Measurements from ENCODE around the gene TMEM43. TPM values are rescaled to one million over a fixed set of nuclear protein-coding genes. Genes with fewer than 3 reads are reported as not detected.

Gene TMEM43
- total RNA-seq, 1 experiment from 2014 or later: 32.4 TPM

DNA sequence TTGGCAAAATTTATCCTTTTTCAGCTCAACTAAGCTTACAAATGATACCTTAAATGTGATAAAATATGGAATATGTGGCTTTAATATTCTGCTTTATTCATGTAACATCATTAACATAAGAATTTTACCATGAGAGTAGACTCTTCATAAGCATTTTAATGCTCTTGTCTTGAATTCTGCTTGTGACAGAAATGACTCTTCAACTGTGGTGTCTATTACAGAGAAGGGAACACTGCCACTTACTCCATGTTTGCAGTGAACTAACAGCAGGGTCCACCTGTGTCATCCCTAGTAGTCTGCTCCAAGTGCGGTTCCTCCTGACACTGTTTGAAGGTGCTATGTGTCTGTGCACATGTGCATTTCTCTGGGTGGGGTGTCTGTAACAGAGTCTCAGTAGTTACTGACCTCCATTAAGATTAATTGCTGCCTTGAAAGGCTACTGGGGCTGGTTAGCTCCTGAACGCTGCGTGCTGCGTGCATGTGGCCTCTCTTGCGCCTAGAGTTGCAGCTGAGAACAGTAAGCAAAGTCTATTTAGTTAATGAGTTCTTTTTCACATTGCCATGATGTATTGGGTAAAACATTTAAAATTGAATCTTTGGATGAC is 62.1 kb downstream of the TMEM43 start:
- H3K27me3 ChIP-seq (ENCODE audit: insufficient read depth, low read length): no peaks in the 10 kb centered on the region
- no TSS peak for BruUV-seq (replicated peaks)
- no peak for DNase-seq (ENCODE audit: low read depth, low spot score)
- H4K20me1 ChIP-seq (ENCODE audit: insufficient read depth): no peaks in the 10 kb centered on the region
- H3K4me3 ChIP-seq (replicated peaks in 1 of 2; ENCODE audit: low read depth in 1 of 2, low read length in 2 of 2): no peak overlapping the region
- H3K27ac ChIP-seq (ENCODE audit: low read depth, low read length): no peak overlapping the region
- no peaks in the 10 kb centered on the region for H3K4me1 ChIP-seq (ENCODE audit: control insufficient read depth in 1 of 2, insufficient read depth in 2 of 2, low read length in 2 of 2)
- intact Hi-C loops (cut with micrococcal nuclease): no loop called here
- TF ChIP-seq ZFX (IDR thresholded peaks at IDR 0.05) (no peak), ZNF274 (IDR thresholded peaks at IDR 0.05; ENCODE audit: low read depth, low read length) (no peak), SP1 (IDR thresholded peaks at IDR 0.05; ENCODE audit: low read depth) (no peak), SIN3A (IDR thresholded peaks at IDR 0.05; ENCODE audit: low read depth) (no peak)
- TF ChIP-seq, protein P1, sequence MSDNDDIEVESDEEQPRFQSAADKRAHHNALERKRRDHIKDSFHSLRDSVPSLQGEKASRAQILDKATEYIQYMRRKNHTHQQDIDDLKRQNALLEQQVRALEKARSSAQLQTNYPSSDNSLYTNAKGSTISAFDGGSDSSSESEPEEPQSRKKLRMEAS (IDR thresholded peaks at IDR 0.05): no peak
- TF ChIP-seq, protein P2, sequence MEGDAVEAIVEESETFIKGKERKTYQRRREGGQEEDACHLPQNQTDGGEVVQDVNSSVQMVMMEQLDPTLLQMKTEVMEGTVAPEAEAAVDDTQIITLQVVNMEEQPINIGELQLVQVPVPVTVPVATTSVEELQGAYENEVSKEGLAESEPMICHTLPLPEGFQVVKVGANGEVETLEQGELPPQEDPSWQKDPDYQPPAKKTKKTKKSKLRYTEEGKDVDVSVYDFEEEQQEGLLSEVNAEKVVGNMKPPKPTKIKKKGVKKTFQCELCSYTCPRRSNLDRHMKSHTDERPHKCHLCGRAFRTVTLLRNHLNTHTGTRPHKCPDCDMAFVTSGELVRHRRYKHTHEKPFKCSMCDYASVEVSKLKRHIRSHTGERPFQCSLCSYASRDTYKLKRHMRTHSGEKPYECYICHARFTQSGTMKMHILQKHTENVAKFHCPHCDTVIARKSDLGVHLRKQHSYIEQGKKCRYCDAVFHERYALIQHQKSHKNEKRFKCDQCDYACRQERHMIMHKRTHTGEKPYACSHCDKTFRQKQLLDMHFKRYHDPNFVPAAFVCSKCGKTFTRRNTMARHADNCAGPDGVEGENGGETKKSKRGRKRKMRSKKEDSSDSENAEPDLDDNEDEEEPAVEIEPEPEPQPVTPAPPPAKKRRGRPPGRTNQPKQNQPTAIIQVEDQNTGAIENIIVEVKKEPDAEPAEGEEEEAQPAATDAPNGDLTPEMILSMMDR (IDR thresholded peaks at IDR 0.05 in 2 of 3, conservative IDR thresholded peaks at IDR 0.05 in 1 of 3; ENCODE audit: borderline replicate concordance in 1 of 3, insufficient read depth in 1 of 3, low read depth in 2 of 3, low read length in 2 of 3): no peak
- H3K9ac ChIP-seq (ENCODE audit: low read length): no peak overlapping the region
- no peak overlapping the region for H3K4me2 ChIP-seq (ENCODE audit: low read length)
- RAD21 ChIA-PET (ENCODE audit: low non-redundant PET in 1 of 2, low total read pairs in 2 of 2, uncharacterized antibody in 2 of 2, unreplicated experiment in 2 of 2): no interaction called here
- H3K36me3 ChIP-seq (ENCODE audit: control insufficient read depth in 1 of 2, insufficient read depth in 2 of 2, low read length in 2 of 2): peaks cover 25 to 49% of the 10 kb centered on the region in 2 experiments
- ATAC-seq: no peak
- H2AFZ ChIP-seq (ENCODE audit: low read depth, low read length, poor library complexity, severe bottlenecking): no peak overlapping the region
- CTCF ChIA-PET: no interaction called here
- peaks cover 81% of the 10 kb centered on the region for H3K79me2 ChIP-seq (ENCODE audit: insufficient read depth, low read length)
- H3K9me2 ChIP-seq (ENCODE audit: insufficient read depth): no peaks in the 10 kb centered on the region
- POLR2A ChIA-PET: no interaction called here
- no peaks in the 10 kb centered on the region for H3K9me3 ChIP-seq (ENCODE audit: control insufficient read depth in 1 of 2, insufficient read depth in 1 of 2, low read depth in 1 of 2, low read length in 2 of 2)
